DMS53 (cell line): ENCODE data around the gene GAGE12G.
"Not testable (repeated sequence)": the region's sequence is repeated elsewhere in the genome, so short reads cannot be mapped to it uniquely, and the experiment has no call there.

Source experiments
- DNase-seq: peaks from one replicate; lab custom pipeline; 2025; lab: John Stamatoyannopoulos, UW

Gene GAGE12G, protein sequence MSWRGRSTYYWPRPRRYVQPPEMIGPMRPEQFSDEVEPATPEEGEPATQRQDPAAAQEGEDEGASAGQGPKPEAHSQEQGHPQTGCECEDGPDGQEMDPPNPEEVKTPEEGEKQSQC

DNA sequence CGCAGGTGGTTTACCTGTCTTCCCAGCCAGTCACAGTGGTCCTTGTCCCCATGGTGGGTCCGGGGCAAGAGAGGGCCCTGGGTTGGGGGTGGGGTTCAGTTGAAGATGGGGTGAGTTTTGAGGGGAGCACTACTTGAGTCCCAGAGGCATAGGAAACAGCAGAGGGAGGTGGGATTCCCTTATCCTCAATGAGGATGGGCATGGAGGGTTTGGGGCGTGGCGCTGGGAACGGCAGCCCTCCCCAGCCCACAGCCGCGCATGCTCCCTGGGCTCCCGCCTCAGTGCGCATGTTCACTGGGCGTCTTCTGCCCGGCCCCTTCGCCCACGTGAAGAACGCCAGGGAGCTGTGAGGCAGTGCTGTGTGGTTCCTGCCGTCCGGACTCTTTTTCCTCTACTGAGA lies at the start of gene GAGE12G:
Gene GAGE12G (plus strand): TSS at position 301 of the 400 bp plus-strand sequence. CDS start 1,155 bp downstream, outside the sequence.
- DNase-seq: not testable (repeated sequence)

DNA sequence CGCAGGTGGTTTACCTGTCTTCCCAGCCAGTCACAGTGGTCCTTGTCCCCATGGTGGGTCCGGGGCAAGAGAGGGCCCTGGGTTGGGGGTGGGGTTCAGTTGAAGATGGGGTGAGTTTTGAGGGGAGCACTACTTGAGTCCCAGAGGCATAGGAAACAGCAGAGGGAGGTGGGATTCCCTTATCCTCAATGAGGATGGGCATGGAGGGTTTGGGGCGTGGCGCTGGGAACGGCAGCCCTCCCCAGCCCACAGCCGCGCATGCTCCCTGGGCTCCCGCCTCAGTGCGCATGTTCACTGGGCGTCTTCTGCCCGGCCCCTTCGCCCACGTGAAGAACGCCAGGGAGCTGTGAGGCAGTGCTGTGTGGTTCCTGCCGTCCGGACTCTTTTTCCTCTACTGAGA lies 38.3 kb upstream of the GAGE12G start, which contains the start of gene GAGE12C:
Gene GAGE12C (plus strand): TSS at position 301 of the 400 bp plus-strand sequence. CDS start 1,155 bp downstream, outside the sequence.
- DNase-seq: not testable (repeated sequence)

DNA sequence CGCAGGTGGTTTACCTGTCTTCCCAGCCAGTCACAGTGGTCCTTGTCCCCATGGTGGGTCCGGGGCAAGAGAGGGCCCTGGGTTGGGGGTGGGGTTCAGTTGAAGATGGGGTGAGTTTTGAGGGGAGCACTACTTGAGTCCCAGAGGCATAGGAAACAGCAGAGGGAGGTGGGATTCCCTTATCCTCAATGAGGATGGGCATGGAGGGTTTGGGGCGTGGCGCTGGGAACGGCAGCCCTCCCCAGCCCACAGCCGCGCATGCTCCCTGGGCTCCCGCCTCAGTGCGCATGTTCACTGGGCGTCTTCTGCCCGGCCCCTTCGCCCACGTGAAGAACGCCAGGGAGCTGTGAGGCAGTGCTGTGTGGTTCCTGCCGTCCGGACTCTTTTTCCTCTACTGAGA lies 28.8 kb upstream of the GAGE12G start, which contains the start of gene GAGE12D:
Gene GAGE12D (plus strand): TSS at position 301 of the 400 bp plus-strand sequence. CDS start 1,155 bp downstream, outside the sequence.
- not testable (repeated sequence) for DNase-seq

DNA sequence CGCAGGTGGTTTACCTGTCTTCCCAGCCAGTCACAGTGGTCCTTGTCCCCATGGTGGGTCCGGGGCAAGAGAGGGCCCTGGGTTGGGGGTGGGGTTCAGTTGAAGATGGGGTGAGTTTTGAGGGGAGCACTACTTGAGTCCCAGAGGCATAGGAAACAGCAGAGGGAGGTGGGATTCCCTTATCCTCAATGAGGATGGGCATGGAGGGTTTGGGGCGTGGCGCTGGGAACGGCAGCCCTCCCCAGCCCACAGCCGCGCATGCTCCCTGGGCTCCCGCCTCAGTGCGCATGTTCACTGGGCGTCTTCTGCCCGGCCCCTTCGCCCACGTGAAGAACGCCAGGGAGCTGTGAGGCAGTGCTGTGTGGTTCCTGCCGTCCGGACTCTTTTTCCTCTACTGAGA lies 19.2 kb upstream of the GAGE12G start, which contains the start of gene GAGE12E:
Gene GAGE12E (plus strand): TSS at position 301 of the 400 bp plus-strand sequence. CDS start 1,155 bp downstream, outside the sequence.
- not testable (repeated sequence) for DNase-seq

DNA sequence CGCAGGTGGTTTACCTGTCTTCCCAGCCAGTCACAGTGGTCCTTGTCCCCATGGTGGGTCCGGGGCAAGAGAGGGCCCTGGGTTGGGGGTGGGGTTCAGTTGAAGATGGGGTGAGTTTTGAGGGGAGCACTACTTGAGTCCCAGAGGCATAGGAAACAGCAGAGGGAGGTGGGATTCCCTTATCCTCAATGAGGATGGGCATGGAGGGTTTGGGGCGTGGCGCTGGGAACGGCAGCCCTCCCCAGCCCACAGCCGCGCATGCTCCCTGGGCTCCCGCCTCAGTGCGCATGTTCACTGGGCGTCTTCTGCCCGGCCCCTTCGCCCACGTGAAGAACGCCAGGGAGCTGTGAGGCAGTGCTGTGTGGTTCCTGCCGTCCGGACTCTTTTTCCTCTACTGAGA lies 9.7 kb upstream of the GAGE12G start, which contains the start of gene GAGE12F:
Gene GAGE12F (plus strand): TSS at position 301 of the 400 bp plus-strand sequence. CDS start 1,155 bp downstream, outside the sequence.
- not testable (repeated sequence) for DNase-seq

DNA sequence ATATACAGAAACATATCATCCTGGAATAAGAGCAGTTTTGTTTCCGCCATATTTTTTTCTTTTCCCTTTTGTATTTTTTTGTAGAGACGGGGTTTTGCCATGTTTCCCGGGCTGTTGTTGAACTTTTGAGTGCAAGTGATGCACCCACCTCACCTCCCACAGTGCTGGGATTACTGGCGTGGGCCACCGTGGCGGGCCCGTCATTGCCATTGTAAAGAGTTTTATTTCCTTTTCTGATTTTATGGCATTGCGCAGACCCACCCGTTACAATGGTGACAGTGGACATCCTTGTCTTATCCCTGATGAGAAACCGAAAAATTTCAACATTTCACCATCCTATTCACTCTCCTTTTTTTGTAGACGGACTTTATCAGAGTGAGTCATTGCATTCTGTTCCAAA lies 1.5 kb upstream of the GAGE12G start:
- DNase-seq: not testable (repeated sequence)

DNA sequence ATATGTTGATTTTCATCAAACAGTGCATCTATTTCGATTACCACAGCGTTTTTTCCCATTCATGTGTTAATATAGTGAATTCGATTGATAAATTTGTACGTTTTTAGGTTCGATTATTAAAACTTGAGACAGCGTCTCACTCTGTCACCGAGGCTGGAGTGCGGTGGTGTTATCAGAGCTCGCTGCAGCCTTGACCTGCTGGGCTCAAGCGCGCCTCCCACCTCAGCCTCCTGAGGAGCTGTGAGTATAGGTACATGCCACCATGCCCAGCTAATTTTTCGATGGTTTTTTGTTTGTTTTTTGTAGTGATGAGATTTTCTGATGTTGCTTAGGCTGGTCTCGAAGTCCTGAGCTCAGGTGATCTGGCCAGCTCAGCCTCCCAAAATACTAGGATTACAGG lies 1.0 kb upstream of the GAGE12G start:
- DNase-seq: not testable (repeated sequence)

DNA sequence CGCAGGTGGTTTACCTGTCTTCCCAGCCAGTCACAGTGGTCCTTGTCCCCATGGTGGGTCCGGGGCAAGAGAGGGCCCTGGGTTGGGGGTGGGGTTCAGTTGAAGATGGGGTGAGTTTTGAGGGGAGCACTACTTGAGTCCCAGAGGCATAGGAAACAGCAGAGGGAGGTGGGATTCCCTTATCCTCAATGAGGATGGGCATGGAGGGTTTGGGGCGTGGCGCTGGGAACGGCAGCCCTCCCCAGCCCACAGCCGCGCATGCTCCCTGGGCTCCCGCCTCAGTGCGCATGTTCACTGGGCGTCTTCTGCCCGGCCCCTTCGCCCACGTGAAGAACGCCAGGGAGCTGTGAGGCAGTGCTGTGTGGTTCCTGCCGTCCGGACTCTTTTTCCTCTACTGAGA lies 9.4 kb downstream of the GAGE12G start, which contains the start of gene GAGE12H:
Gene GAGE12H (plus strand): TSS at position 301 of the 400 bp plus-strand sequence. CDS start 1,155 bp downstream, outside the sequence.
- not testable (repeated sequence) for DNase-seq

DNA sequence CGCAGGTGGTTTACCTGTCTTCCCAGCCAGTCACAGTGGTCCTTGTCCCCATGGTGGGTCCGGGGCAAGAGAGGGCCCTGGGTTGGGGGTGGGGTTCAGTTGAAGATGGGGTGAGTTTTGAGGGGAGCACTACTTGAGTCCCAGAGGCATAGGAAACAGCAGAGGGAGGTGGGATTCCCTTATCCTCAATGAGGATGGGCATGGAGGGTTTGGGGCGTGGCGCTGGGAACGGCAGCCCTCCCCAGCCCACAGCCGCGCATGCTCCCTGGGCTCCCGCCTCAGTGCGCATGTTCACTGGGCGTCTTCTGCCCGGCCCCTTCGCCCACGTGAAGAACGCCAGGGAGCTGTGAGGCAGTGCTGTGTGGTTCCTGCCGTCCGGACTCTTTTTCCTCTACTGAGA lies 19.0 kb downstream of the GAGE12G start, which contains the start of gene GAGE2A:
Gene GAGE2A (plus strand): TSS at position 301 of the 400 bp plus-strand sequence. CDS start 1,155 bp downstream, outside the sequence.
- not testable (repeated sequence) for DNase-seq

DNA sequence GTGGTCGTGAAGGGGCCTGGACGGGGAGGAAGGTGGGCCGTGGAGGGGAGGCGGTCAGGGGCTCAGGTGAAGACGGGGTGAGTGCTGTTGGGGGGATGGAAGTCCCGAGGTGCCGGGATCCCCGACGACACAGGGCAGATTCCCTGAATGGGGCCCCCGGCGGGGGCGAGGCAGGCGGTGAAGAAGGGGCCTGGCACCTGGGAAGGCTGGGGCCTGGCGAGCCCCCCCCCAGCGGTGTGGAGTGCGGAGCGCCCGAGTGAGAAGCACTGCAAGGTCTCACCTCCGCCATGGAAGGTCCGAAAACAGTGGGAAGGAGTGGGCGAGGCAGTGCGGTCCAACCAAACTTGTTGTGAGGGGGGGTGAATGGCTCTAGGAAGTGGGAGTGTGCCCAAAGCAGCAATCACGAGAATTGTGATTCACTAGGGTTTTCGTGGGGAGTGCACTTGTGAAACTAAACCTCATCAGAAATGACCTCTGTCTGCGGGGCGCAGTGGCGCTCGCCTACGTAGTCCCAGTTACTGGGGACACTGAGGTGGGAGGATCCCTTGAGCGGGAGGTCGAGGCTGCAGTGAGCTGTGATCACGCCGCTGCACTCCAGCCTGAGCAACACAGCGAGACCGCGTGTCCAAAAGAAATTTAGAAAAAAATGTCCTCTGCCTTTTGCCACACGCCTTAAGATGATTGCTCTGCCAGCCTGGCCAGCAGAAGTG lies 19.7 kb downstream of the GAGE12G start:
- not testable (repeated sequence) for DNase-seq

DNA sequence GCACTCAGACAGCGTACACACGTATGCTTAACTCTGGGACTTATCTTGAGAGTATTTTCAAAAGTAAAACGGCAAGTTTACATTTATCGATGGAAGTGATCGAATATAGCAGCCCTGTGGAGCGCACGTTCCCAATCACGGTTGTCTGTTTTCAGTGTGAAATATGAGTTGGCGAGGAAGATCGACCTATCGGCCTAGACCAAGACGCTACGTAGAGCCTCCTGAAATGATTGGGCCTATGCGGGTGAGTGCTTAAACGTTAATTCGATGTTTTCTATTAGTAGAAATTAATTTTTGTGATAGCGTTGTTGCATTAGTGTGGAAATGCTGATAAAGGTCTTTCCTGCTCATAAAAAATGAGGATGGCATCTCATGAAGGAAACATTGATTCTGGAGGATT lies 20.3 kb downstream of the GAGE12G start:
- DNase-seq: not testable (repeated sequence)

DNA sequence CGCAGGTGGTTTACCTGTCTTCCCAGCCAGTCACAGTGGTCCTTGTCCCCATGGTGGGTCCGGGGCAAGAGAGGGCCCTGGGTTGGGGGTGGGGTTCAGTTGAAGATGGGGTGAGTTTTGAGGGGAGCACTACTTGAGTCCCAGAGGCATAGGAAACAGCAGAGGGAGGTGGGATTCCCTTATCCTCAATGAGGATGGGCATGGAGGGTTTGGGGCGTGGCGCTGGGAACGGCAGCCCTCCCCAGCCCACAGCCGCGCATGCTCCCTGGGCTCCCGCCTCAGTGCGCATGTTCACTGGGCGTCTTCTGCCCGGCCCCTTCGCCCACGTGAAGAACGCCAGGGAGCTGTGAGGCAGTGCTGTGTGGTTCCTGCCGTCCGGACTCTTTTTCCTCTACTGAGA lies 28.5 kb downstream of the GAGE12G start, which contains the start of gene GAGE1:
Gene GAGE1 (plus strand): TSS at position 301 of the 400 bp plus-strand sequence. CDS start 1,155 bp downstream, outside the sequence.
- not testable (repeated sequence) for DNase-seq

DNA sequence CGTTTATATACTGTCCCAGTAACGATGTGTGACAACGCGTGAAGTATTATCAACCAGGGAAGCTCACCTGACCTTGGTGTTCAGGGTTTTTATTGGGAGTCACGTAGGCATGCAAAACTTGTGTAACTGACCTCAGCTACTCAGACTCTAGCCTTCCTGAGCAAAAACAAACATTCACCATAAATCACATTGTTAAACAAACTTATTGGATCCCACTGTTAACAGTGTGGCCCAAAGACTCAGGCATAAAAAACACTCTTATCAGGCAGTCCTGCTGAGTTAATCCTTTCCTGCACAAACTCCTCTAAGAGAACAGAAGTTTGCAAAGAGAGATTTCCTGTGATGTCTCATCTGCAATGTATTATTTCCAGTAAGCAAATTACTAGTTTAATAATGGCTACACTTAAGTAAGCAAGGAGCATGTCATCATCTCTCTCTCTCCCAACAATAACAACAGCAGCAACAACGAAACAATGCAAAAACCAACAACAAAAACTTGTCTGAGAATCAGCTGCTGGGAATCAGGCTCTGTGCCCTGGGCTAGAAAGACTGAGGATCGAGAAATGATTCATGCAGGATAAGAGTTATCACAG lies 40.6 kb downstream of the GAGE12G start:
- no peak for DNase-seq

DNA sequence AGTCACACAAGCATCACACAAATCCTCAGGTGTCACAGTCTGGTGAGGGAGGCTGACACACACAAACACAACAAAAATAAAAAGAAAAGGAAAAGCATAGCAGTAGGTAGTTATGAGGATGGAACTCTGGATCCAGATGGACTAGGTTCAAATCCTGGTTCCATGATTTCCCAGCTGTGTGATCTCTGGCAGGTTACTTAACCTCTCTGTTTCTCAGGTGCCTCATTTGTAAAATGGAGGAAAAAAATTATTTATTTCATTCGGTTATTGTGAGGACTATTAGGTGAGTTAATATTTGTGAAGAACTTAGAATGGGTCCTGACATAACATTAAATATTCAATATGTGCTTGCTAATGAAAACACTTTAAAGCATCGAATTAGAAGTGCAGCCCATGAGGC lies 48.4 kb downstream of the GAGE12G start:
- no peak for DNase-seq
